GM12865 (cell line): ENCODE data around the gene LRRC10B.
"Not testable (repeated sequence)": the region's sequence is repeated elsewhere in the genome, so short reads cannot be mapped to it uniquely, and the experiment has no call there.

Experiments
- DNase-seq: peaks from one replicate; pipeline ENCODE4 v3.0.0; 2010; ENCODE audit warnings: low read depth
- H3K4me3 ChIP-seq: 2 replicates; pipeline ENCODE4 v1.5.1; 2011; ENCODE audit warnings: mild to moderate bottlenecking, low read depth, low read length, control low read depth
- CTCF ChIP-seq: IDR thresholded peaks from 2 replicates; pipeline ENCODE4 v1.5.1; 2011; ENCODE audit warnings: low read length, control low read depth, low read depth, inconsistent platforms; ENCODE audit not compliant: insufficient read depth; ENCODE audit errors: missing control alignments

Gene LRRC10B

DNA sequence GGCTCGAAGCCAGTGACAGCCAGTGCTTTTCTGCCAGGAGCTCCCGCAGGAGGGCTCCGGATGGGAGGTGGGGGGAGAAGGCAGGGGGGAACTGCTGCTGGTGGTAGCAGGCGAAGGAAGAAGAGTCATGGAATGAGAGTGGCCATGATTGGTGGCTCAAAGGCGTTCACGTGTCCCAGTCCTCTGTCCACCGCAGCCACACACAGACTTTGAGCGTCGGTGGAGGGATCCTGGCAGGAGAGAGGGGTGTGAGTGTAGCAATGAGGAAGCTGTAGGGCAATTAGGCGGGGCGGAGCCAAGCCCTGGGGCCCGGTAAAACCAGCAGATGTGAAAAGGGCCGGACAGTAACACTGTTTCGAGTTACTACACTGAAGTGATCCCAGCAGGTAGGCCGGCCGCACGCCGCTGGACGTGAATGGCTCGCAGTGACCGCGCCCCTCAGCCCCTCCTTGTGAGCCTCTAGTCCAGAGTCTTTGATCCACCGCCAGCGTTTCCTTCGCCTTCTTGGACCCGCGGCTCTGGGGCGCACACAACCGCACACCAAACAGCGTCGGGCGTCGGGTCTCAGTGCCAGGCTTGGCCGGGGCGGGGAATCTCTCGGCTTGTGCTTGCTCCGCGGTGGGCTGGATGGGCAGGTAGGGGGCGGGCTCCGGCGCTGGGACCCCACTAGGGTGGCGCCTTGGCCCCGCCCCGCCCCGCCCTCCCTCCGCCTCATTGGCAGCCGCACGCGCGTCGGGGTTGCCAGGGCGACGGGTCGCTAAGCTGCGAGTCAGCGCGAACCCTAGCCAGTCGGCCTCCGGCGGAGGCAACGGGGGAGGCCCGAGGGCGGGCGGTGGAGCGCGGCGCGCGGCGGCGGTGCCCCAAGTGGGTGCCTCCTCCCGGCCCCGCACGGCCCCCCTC lies at the start of gene LRRC10B:
Gene LRRC10B (plus strand): TSS at position 788 of the 900 bp plus-strand sequence. CDS start 250 bp downstream, outside the sequence.
- peak; percentile 9 for DNase-seq
- no peak within 1 kb of the TSS for H3K4me3 ChIP-seq
- no peak for TF ChIP-seq CTCF

DNA sequence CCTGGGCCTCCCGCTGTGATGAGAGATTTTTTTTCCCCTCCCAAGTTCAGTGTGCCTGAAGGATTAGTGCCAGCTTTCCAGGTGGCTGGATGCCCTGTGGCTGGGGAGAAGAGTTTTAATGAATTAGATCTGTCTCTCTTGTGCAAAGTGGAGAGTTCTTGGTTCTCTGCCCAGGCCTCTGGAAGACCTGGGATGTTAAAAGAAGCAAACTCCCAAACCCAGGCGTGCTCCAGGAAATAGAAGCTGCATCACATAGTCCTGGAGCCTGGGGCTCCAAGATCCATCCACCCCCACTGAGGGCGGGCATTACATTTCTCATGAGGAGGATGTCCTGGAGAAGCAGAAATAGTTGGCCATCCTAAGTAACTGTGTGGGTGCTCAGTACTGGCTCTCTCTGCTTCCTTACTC lies 48.1 kb upstream of the LRRC10B start:
- TF ChIP-seq CTCF, result no peak
- H3K4me3 ChIP-seq, result no peak overlapping the region
- no peak for DNase-seq

GRCh38 chr11:61460986-61461385 lies 47.6 kb upstream of the LRRC10B start:
- no peak for TF ChIP-seq CTCF
- no peak for DNase-seq

GRCh38 chr11:61467602-61468001 lies 40.9 kb upstream of the LRRC10B start:
- not testable (repeated sequence) for DNase-seq, H3K4me3 ChIP-seq

More at GRCh38 chr11:61460986-61461385, 47.6 kb upstream of the LRRC10B start:
- H3K4me3 ChIP-seq, result no peak overlapping the region

DNA sequence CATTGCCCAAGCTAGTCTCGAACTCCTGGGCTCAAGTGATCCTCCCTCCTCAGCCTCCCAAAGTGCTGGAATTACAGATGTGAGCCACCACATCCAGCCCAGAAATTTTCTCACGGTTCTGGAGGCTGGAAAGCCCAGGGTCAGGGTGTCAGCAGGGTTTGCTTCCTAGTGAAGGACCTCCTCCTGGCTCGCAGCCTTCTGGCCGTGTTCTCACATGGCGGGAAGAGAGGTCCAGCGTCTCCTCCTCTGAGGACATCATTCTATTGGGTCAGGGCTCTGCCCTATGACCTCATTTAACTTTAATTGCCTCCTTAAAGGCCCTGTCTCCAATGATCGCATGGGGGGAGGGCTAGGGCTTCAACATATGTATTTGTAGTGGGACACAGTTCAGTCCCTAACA lies 40.5 kb upstream of the LRRC10B start:
- DNase-seq, result no peak
- TF ChIP-seq CTCF, result no peak
- H3K4me3 ChIP-seq, result no peak overlapping the region

GRCh38 chr11:61472282-61472681 lies 36.3 kb upstream of the LRRC10B start:
- DNase-seq, result no peak
- no peak overlapping the region for H3K4me3 ChIP-seq
- no peak for TF ChIP-seq CTCF

GRCh38 chr11:61472868-61473267 lies 35.7 kb upstream of the LRRC10B start:
- TF ChIP-seq CTCF, result no peak

More at GRCh38 chr11:61472868-61473267, 35.7 kb upstream of the LRRC10B start:
- no peak overlapping the region for H3K4me3 ChIP-seq
- DNase-seq, result no peak
